Measurements from ENCODE around the gene CHIT1.
"Not testable (repeated sequence)": the region's sequence is repeated elsewhere in the genome, so short reads cannot be mapped to it uniquely, and the experiment has no call there.

CHIT1 gene

DNA sequence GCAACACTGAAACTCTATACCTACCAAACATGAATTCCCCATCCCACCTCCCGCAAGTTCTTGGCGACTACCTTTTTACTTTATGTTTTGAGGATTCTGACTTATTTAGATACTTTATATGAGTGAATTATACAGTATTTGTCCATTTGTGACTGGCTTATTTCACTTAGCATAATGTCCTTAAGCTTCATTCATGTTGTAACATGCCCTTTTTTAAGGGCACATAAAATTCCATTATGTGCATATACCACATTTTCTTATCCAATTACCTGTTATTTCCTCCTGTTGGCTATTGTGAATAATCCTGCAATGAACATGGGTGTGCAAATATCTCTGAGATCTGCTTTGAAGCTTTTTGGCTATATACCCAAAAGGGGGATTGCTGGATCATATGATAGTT, 22.0 kb upstream of the CHIT1 start:
- DNase-seq (ENCODE audit: low spot score), result no peak
- TF ChIP-seq, protein P1, sequence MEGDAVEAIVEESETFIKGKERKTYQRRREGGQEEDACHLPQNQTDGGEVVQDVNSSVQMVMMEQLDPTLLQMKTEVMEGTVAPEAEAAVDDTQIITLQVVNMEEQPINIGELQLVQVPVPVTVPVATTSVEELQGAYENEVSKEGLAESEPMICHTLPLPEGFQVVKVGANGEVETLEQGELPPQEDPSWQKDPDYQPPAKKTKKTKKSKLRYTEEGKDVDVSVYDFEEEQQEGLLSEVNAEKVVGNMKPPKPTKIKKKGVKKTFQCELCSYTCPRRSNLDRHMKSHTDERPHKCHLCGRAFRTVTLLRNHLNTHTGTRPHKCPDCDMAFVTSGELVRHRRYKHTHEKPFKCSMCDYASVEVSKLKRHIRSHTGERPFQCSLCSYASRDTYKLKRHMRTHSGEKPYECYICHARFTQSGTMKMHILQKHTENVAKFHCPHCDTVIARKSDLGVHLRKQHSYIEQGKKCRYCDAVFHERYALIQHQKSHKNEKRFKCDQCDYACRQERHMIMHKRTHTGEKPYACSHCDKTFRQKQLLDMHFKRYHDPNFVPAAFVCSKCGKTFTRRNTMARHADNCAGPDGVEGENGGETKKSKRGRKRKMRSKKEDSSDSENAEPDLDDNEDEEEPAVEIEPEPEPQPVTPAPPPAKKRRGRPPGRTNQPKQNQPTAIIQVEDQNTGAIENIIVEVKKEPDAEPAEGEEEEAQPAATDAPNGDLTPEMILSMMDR (IDR thresholded peaks at IDR 0.05; ENCODE audit: extremely low read depth, insufficient read depth, missing control alignments), result no peak
- in situ Hi-C loops (cut with MboI; ENCODE audit: low pct_unique_long_range_greater_than_20kb, low sequenced_read_pairs, unreplicated experiment), result loop anchor here (25.0 kb wide), 1 partner anchor 461 kb away; no protein-coding TSS in a partner anchor

DNA sequence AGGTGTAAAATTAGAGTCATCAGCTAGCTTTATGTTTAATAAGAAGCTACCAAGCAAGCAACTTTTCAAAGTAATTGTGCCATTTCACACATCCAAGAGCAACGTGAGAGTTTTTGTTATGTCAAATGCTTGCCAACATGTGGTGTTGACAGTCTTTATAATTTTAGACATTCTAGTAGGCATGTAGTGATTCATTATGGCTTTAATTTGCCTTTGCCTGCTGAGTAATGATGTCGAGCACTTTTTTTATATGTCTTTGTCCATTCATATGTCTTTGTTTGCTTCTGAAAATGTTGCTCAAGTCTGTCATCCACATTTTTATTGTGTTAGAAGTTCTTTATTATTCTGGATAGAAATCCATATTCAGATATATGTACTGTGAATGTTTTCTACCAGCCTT, 21.4 kb upstream of the CHIT1 start:
- in situ Hi-C loops (cut with MboI; ENCODE audit: low pct_unique_long_range_greater_than_20kb, low sequenced_read_pairs, unreplicated experiment), result loop anchor here (25.0 kb wide), 1 partner anchor 461 kb away; no protein-coding TSS in a partner anchor
- no peak for DNase-seq (ENCODE audit: low spot score)
- TF ChIP-seq, protein P1 (IDR thresholded peaks at IDR 0.05; ENCODE audit: extremely low read depth, insufficient read depth, missing control alignments), result no peak

DNA sequence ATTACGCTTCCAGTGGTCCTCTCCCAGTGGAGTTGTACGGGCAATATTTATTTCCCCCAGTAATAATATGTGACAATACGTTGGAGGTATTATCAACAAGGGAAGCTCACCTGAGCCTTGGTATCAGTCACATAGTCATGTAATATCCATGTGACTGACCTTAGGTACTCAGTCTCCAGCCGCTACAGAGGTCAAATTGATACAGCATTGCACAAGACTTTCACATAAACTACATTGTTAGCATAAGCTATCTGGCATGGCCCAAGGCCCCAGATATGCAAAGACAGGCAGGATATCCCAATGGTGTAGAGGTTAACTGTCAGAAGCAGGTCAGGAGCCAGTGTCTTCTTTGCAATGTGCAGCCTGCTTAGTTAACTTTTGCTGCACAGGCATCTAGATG, 15.3 kb upstream of the CHIT1 start:
- no peak for DNase-seq (ENCODE audit: low spot score)
- TF ChIP-seq, protein P1 (IDR thresholded peaks at IDR 0.05; ENCODE audit: extremely low read depth, insufficient read depth, missing control alignments), result no peak
- in situ Hi-C loops (cut with MboI; ENCODE audit: low pct_unique_long_range_greater_than_20kb, low sequenced_read_pairs, unreplicated experiment), result no loop called here

DNA sequence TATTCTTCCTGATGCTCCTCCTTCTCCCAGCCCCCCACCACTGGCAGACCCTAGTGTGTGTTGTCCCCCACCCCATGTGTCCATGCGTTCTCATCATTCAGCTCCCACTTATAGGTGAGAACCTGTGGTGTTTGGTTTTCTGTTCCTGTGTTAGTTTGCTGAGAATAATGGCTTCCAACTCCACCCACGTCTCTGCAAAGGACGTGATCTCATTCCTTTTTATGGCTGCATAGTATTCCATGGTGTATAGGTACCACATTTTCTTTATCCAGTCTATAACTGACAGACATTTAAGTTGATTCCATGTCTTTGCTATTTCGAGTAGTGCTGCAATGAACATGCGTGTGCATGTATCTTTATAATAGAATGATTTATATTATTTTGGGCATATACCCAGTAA, 12.2 kb upstream of the CHIT1 start:
- in situ Hi-C loops (cut with MboI; ENCODE audit: low pct_unique_long_range_greater_than_20kb, low sequenced_read_pairs, unreplicated experiment); DNase-seq (ENCODE audit: low spot score): not testable (repeated sequence)

DNA sequence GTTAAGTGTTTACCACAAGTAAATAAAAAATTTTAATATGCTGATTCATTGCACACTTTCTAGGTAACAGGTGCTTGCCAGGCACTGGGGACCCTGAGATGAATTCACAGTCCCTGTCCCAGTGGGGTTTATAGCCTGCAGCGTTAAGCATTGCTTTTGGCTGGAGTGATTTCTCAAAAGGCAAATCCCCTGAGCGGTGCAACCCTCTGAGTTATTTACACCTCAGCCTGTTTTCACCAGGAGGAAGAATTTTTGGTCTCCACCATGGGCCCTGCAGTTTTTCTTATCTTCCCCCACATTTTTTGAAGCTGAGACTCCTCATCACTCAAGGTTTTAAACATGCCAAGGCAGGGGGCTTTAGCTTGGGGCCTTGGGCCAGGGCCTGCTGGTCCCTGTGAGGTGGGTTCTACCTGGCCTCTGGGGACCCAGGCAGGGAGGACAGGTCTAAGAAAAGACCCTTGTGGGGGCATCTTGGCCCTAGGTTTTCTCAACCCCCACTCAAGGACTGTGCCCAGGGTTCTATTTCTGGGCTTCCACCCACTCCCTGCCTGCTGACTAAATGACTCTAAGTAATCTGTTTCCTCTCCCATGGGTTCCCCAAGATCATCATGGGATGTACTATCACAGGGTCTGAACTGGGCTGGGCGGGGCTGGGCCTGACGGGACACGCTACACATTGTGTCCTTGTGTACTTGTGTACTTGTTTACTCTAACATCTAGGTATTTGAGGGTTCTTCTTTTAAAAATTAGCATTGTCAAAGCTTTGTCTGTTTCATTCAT, 10.2 kb upstream of the CHIT1 start:
- in situ Hi-C loops (cut with MboI; ENCODE audit: low pct_unique_long_range_greater_than_20kb, low sequenced_read_pairs, unreplicated experiment), result no loop called here
- DNase-seq (ENCODE audit: low spot score), result no peak
- TF ChIP-seq, protein P1 (IDR thresholded peaks at IDR 0.05; ENCODE audit: extremely low read depth, insufficient read depth, missing control alignments), result no peak

DNA sequence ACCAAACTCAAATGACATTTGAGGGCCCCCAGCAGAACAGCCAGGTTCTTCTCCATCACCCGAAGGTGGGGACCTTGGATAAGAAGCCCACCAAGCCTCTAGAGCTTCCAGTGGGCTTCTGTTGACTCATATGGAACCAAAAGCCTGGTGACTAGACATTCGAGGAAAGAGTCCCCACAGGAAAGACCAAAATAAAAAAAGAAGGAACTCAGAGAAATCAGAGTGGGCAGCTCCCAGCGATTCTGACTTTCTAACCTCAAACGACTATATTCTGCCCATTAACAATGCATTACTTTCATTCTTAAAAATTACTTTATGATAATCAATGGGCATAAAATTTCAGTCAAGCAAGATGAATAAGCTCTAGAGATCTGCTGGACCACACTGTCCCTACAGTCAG, 9.6 kb upstream of the CHIT1 start:
- TF ChIP-seq, protein P1 (IDR thresholded peaks at IDR 0.05; ENCODE audit: extremely low read depth, insufficient read depth, missing control alignments), result no peak
- in situ Hi-C loops (cut with MboI; ENCODE audit: low pct_unique_long_range_greater_than_20kb, low sequenced_read_pairs, unreplicated experiment), result no loop called here
- DNase-seq (ENCODE audit: low spot score), result no peak

DNA sequence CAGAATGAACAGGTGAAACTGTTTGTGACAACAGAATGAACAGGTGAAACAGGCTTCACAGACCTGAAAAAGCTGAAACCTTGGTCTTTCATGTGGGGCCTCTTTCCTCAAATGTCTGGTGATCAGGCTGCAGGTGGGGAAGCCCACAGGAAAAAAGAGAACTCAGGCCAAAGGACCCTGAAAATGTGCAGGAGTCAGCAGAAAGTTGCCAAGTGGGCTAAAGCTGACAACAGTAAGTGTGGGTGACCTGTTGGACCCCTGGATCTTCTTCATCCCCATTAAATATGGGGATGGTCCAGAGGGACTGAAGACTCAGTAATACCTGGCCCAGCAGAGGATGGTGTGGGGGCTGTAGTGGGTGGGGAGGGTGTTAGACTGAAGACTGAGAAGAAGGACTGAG, 9.1 kb upstream of the CHIT1 start:
- in situ Hi-C loops (cut with MboI; ENCODE audit: low pct_unique_long_range_greater_than_20kb, low sequenced_read_pairs, unreplicated experiment), result no loop called here
- DNase-seq (ENCODE audit: low spot score), result no peak

DNA sequence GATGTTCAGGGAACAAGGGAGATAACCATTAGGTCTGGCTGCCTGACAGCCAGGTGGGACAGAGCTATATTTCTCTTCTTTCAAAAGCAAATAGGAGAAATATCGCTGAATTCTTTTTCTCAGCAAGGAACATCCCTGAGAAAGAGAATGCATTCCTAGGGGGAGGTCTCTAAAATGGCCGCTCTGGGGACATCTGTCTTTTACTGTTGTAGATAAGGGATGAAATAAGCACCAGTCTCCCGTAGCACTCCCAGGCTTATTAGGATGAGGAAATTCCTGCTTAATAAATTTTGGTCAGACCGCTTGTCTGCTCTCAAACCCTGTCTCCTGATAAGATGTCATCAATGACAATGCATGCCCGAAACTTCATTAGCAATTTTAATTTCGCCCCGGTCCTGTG, 5.4 kb upstream of the CHIT1 start:
- DNase-seq (ENCODE audit: low spot score); in situ Hi-C loops (cut with MboI; ENCODE audit: low pct_unique_long_range_greater_than_20kb, low sequenced_read_pairs, unreplicated experiment): not testable (repeated sequence)

More for the DNA sequence above, 9.1 kb upstream of the CHIT1 start:
- TF ChIP-seq, protein P1 (IDR thresholded peaks at IDR 0.05; ENCODE audit: extremely low read depth, insufficient read depth, missing control alignments), result no peak

All from GM13977 (cell line).